ENCODE results near the gene PDZRN4.
"Not testable (repeated sequence)": the region's sequence is repeated elsewhere in the genome, so short reads cannot be mapped to it uniquely, and the experiment has no call there.

Gene PDZRN4

GRCh38 chr12:41191549-41191948 lies 3.4 kb downstream of the PDZRN4 start:
- peaks cover 37% of the 10 kb centered on the region for H3K27me3 Mint-ChIP-seq (ENCODE audit: low read depth)
- H3K27ac Mint-ChIP-seq: not testable (repeated sequence)

DNA sequence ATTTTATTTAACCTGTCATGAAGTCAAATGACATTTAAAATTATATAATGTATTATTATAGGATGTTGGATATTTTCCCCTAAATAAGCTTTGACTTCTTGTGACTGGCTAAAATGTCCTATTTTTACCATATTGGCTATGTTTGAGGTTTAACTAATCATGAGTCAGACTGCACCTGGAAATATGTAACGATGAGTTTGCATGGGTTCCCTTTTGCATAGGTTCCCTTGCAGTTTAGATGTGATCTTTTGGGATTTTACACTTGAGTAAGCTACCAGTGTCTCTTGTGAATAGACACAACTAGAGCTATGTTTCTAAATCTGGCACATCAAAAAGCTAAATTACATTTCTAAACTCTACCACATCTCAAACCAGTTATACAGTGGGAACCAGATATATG lies 5.2 kb downstream of the PDZRN4 start:
- H3K9me3 Mint-ChIP-seq: no peaks in the 10 kb centered on the region
- no peaks in the 10 kb centered on the region for H3K36me3 Mint-ChIP-seq (ENCODE audit: low read depth)
- no peak overlapping the region for H3K4me3 Mint-ChIP-seq
- no peaks in the 10 kb centered on the region for H3K4me1 Mint-ChIP-seq (ENCODE audit: low read depth)
- peaks cover 22% of the 10 kb centered on the region for H3K27me3 Mint-ChIP-seq (ENCODE audit: low read depth)
- DNase-seq (ENCODE audit: low spot score): no peak
- H3K27ac Mint-ChIP-seq: no peak overlapping the region

More at GRCh38 chr12:41191549-41191948, 3.4 kb downstream of the PDZRN4 start:
- H3K4me1 Mint-ChIP-seq (ENCODE audit: low read depth); DNase-seq (ENCODE audit: low spot score); H3K9me3 Mint-ChIP-seq; H3K4me3 Mint-ChIP-seq; H3K36me3 Mint-ChIP-seq (ENCODE audit: low read depth): not testable (repeated sequence)

DNA sequence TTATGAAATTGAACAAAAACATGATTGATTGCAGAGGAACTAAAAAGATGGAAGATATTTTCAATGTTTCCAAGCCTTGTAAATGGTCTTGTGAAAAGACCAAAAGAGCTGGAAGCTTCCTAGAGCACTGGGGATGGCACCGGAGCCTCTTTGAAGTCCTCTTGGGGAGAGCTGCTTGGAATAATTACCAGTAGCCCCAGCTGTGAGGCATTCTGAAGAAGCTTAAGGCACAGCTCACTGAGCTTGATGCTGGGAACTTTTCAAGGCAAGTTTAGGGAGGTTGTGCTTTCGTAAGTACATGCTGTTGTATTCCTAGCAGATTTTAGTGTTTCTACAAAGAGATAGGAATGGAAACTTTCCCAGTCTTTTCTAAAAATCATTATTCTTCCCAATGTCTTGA lies 13.9 kb downstream of the PDZRN4 start:
- H3K27ac Mint-ChIP-seq: no peak overlapping the region
- no peak for DNase-seq (ENCODE audit: low spot score)
- H3K4me1 Mint-ChIP-seq (ENCODE audit: low read depth): no peaks in the 10 kb centered on the region
- H3K4me3 Mint-ChIP-seq: no peak overlapping the region
- H3K9me3 Mint-ChIP-seq: no peaks in the 10 kb centered on the region
- no peaks in the 10 kb centered on the region for H3K36me3 Mint-ChIP-seq (ENCODE audit: low read depth)
- no peaks in the 10 kb centered on the region for H3K27me3 Mint-ChIP-seq (ENCODE audit: low read depth)

DNA sequence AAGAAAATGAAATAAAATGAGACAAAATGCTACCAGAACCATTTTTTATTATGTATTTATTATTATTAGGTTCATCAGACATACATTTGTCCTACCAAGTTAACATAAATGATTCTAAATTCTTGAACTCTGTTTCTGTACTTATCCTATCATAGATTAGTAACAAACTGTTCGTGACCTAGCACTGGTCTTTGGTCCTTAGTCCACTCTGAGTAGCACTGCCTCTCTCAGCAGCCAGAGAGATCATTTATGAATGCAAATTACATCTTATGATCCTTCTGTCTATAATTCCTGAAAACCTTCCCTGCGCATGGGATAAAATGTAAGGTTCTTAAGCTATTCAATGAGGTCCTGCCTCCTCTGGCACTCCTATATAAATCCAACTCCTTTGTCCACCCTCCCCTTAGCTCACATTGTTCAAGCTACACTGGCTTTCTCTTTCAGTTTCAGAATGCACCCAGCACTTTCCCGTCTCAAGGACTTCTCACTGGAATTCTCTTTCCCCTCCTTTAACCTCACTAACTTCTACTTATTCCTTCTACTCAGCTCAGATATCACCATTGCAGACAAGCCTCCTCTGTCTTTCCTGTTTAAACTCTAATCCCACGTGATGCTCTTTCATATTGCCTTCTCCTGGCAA lies 17.1 kb downstream of the PDZRN4 start:
- Mint-ChIP-seq H3K4me1 (ENCODE audit: low read depth) (no peaks in the 10 kb centered on the region), H3K4me3 (no peak overlapping the region), H3K9me3 (no peaks in the 10 kb centered on the region), H3K36me3 (ENCODE audit: low read depth) (no peaks in the 10 kb centered on the region), H3K27me3 (ENCODE audit: low read depth) (no peaks in the 10 kb centered on the region), H3K27ac (no peak overlapping the region)
- DNase-seq (ENCODE audit: low spot score): no peak

GRCh38 chr12:41206298-41206697 lies 18.2 kb downstream of the PDZRN4 start:
- no peak for DNase-seq (ENCODE audit: low spot score)
- Mint-ChIP-seq H3K27me3 (ENCODE audit: low read depth) (no peaks in the 10 kb centered on the region), H3K27ac (no peak overlapping the region), H3K9me3 (no peaks in the 10 kb centered on the region), H3K4me1 (ENCODE audit: low read depth) (no peaks in the 10 kb centered on the region), H3K36me3 (ENCODE audit: low read depth) (no peaks in the 10 kb centered on the region), H3K4me3 (no peak overlapping the region)

DNA sequence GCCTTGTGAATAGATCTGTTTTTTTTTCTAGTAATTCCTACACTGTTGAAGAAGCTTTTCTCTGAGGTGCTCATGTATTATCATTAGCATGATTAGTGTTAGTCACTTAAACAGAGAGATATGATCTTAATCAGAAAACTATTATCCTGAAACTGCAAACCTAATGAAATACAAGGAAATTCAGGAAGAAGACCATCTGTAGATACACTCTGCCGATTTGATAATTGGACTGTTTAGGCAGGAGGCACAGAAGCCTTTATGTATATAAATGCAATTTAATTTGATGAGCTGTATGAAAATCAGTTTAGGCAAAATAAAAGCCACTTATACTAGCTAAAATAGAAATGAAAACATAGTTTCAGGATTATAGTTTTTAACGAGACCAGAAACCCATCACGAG lies 23.3 kb downstream of the PDZRN4 start:
- Mint-ChIP-seq H3K27me3 (ENCODE audit: low read depth) (no peaks in the 10 kb centered on the region), H3K36me3 (ENCODE audit: low read depth) (no peaks in the 10 kb centered on the region), H3K9me3 (no peaks in the 10 kb centered on the region), H3K27ac (no peak overlapping the region), H3K4me3 (no peak overlapping the region), H3K4me1 (ENCODE audit: low read depth) (no peaks in the 10 kb centered on the region)
- DNase-seq (ENCODE audit: low spot score): no peak

GRCh38 chr12:41212625-41213024 lies 24.5 kb downstream of the PDZRN4 start:
- no peak for DNase-seq (ENCODE audit: low spot score)
- H3K4me3 Mint-ChIP-seq: no peak overlapping the region
- no peaks in the 10 kb centered on the region for H3K9me3 Mint-ChIP-seq
- no peak overlapping the region for H3K27ac Mint-ChIP-seq
- H3K27me3 Mint-ChIP-seq (ENCODE audit: low read depth): no peaks in the 10 kb centered on the region
- no peaks in the 10 kb centered on the region for H3K36me3 Mint-ChIP-seq (ENCODE audit: low read depth)
- H3K4me1 Mint-ChIP-seq (ENCODE audit: low read depth): no peaks in the 10 kb centered on the region

- Mint-ChIP-seq H3K27me3 (ENCODE audit: low read depth) (no peaks in the 10 kb centered on the region), H3K4me3 (no peak overlapping the region), H3K4me1 (ENCODE audit: low read depth) (no peaks in the 10 kb centered on the region), H3K36me3 (ENCODE audit: low read depth) (no peaks in the 10 kb centered on the region), H3K9me3 (no peaks in the 10 kb centered on the region), H3K27ac (no peak overlapping the region)
- no peak for DNase-seq (ENCODE audit: low spot score)
These were observed 25.0 kb downstream of the PDZRN4 start for GRCh38 chr12:41213107-41213506.

DNA sequence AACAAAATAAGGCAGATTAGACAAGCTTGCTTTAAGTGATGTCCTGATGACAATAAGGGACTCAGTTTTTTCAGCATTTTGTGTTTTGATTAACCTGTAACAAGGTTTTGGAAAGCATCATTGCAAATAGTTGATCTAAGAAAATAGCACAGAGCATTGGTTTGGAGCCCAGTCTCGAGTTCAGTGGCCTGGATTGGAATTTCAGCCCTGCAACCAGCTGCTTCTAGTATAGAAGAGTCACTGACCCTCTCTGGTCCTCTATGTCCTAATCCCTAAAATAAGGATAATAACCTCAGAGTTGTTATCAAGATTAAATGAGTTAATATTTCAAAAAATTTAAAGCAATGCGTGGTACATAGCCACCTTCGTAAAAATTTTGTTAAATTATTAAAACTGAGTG lies 25.5 kb downstream of the PDZRN4 start:
- Mint-ChIP-seq H3K27ac (no peak overlapping the region), H3K4me1 (ENCODE audit: low read depth) (no peaks in the 10 kb centered on the region), H3K36me3 (ENCODE audit: low read depth) (no peaks in the 10 kb centered on the region), H3K27me3 (ENCODE audit: low read depth) (no peaks in the 10 kb centered on the region), H3K9me3 (no peaks in the 10 kb centered on the region), H3K4me3 (no peak overlapping the region)
- DNase-seq (ENCODE audit: low spot score): no peak

DNA sequence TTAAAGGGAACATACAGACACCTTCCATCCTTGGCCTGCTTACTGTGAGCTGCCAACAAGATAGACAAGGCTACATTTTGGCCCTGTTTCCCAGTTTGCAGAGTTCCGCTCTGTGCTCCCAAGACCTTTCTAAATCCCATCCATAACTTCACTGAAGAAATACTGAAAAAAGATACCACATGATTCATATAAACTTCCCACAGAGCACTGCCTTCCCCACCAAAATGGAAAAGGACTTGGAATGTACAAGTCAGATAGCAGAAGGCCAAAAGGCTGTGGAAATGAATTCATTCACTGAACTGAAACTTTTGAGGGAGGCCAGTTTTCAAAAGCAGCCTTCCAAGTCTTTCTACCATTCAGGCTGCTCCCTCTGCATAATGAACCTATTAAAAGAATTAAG lies 29.6 kb downstream of the PDZRN4 start:
- Mint-ChIP-seq H3K36me3 (ENCODE audit: low read depth) (no peaks in the 10 kb centered on the region), H3K27me3 (ENCODE audit: low read depth) (no peaks in the 10 kb centered on the region), H3K4me3 (no peak overlapping the region), H3K9me3 (no peaks in the 10 kb centered on the region), H3K4me1 (ENCODE audit: low read depth) (no peaks in the 10 kb centered on the region), H3K27ac (no peak overlapping the region)
- no peak for DNase-seq (ENCODE audit: low spot score)

- no peaks in the 10 kb centered on the region for H3K36me3 Mint-ChIP-seq (ENCODE audit: low read depth)
- no peaks in the 10 kb centered on the region for H3K9me3 Mint-ChIP-seq
- no peaks in the 10 kb centered on the region for H3K27me3 Mint-ChIP-seq (ENCODE audit: low read depth)
- DNase-seq (ENCODE audit: low spot score): no peak
- H3K4me1 Mint-ChIP-seq (ENCODE audit: low read depth): no peaks in the 10 kb centered on the region
- no peak overlapping the region for H3K4me3 Mint-ChIP-seq
- no peak overlapping the region for H3K27ac Mint-ChIP-seq
These were observed 32.8 kb downstream of the PDZRN4 start for GRCh38 chr12:41220931-41221330.

DNA sequence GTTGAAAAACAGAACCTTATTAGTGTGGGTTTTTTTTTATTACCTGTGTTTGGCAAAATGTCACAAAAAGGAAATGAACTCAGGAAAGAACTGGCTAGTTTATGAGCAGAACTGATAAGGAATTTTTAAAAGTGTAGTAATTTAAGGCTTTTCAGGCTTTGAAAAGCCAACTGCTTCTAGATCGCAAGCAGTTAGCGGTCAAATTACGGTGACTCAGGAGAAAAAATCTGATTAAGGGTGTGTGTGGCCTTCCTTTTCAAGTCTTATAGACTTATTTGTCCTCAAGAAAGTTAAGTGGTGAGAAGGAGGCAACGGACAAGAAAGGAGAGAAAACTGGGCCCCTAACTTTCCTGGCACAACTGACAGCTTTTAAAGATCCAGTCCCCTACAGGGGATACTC lies 33.4 kb downstream of the PDZRN4 start:
- Mint-ChIP-seq H3K27me3 (ENCODE audit: low read depth) (no peaks in the 10 kb centered on the region), H3K36me3 (ENCODE audit: low read depth) (no peaks in the 10 kb centered on the region), H3K9me3 (no peaks in the 10 kb centered on the region), H3K27ac (no peak overlapping the region), H3K4me3 (no peak overlapping the region), H3K4me1 (ENCODE audit: low read depth) (no peaks in the 10 kb centered on the region)
- DNase-seq (ENCODE audit: low spot score): no peak

DNA sequence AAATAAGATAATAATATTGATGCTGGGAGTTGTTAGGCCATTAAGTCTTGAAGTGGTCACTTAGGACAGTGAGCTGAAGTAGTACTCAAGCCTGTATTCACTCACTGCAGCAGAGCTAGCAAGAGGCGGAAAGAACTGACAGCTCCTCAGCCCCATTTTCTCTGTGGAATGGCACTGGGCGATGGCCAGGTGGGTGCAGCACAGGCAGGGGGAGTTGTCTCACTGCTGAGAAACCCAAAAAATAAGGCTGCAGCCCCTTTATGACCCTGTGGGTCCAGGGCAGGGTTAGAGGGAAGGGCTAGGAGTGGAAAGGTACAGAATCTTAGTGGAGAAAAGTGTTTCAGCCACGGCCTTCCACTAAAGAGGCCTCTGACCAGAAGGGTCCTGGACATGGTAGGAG lies 35.5 kb downstream of the PDZRN4 start:
- no peaks in the 10 kb centered on the region for H3K9me3 Mint-ChIP-seq
- no peaks in the 10 kb centered on the region for H3K36me3 Mint-ChIP-seq (ENCODE audit: low read depth)
- no peak overlapping the region for H3K27ac Mint-ChIP-seq
- no peak overlapping the region for H3K4me3 Mint-ChIP-seq
- H3K4me1 Mint-ChIP-seq (ENCODE audit: low read depth): no peaks in the 10 kb centered on the region
- no peak for DNase-seq (ENCODE audit: low spot score)
- H3K27me3 Mint-ChIP-seq (ENCODE audit: low read depth): no peaks in the 10 kb centered on the region

GRCh38 chr12:41224066-41224465 lies 35.9 kb downstream of the PDZRN4 start:
- Mint-ChIP-seq H3K36me3 (ENCODE audit: low read depth) (no peaks in the 10 kb centered on the region), H3K4me3 (no peak overlapping the region), H3K27ac (no peak overlapping the region), H3K4me1 (ENCODE audit: low read depth) (no peaks in the 10 kb centered on the region), H3K27me3 (ENCODE audit: low read depth) (no peaks in the 10 kb centered on the region), H3K9me3 (no peaks in the 10 kb centered on the region)
- no peak for DNase-seq (ENCODE audit: low spot score)

DNA sequence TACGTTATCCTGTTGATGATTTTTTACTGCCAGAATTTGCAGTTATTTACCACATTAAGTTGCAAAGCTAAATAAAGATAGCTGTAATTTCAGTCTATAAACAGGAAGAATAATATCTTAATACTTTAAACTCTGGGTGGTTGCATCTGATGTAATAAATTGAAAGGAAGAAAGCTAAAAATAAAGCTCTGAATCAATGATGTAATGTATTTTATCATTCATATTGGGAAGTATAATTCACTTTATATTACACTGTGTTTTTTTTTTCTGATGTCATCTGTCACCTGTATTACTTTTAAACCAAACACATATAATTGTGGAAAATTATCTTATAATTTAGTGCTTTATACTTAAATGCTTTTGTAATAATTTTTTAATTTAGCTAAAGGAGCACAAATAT lies 37.1 kb downstream of the PDZRN4 start:
- H3K36me3 Mint-ChIP-seq (ENCODE audit: low read depth): no peaks in the 10 kb centered on the region
- DNase-seq (ENCODE audit: low spot score): no peak
- no peaks in the 10 kb centered on the region for H3K27me3 Mint-ChIP-seq (ENCODE audit: low read depth)
- no peaks in the 10 kb centered on the region for H3K9me3 Mint-ChIP-seq
- no peak overlapping the region for H3K27ac Mint-ChIP-seq
- H3K4me1 Mint-ChIP-seq (ENCODE audit: low read depth): no peaks in the 10 kb centered on the region
- H3K4me3 Mint-ChIP-seq: no peak overlapping the region
